Measurements from ENCODE around the gene ATP6AP1. TPM values are rescaled to one million over a fixed set of nuclear protein-coding genes. Genes with fewer than 3 reads are reported as not detected.

The ATP6AP1 gene
- total and polyA plus RNA-seq, 10 of the 15 experiments (the other 5 are each of a cell fraction or from before 2014, with no cell fraction given) = 4.5 to 56.4 (median 32.0) TPM

DNA sequence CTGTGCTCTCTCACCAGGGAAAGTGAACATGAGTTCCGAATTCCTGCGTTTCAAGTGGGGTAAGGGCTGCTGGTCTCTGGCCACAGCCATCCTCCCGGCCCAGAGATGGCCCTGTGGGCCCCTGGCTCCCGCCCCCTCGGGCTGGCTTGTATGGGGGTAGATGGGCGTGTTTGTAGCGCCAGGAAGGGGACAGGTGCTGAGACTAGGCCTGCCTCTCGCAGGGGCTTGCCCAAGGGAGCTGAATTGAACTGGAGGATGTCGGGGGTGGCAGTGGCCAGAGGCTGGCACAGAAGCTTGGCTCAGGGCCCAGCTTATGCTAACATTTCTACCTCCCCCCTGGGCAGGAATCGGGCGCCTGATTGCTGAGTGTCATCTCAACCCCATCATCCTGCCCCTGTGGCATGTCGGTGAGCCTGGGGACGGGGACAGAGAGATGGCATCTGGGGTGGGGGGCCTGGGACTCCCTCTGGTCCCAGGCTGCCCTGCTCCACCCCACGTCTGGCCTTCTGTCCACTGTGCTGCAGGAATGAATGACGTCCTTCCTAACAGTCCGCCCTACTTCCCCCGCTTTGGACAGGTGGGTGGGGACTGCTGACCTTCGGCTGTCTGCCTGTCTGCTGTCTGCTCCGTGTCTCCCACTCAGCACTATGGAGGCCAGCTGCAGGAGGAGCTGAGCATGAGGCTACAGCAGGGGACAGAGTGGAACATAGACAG is 8.6 kb upstream of the ATP6AP1 start (continued):
- TF ChIP-seq, protein P1, sequence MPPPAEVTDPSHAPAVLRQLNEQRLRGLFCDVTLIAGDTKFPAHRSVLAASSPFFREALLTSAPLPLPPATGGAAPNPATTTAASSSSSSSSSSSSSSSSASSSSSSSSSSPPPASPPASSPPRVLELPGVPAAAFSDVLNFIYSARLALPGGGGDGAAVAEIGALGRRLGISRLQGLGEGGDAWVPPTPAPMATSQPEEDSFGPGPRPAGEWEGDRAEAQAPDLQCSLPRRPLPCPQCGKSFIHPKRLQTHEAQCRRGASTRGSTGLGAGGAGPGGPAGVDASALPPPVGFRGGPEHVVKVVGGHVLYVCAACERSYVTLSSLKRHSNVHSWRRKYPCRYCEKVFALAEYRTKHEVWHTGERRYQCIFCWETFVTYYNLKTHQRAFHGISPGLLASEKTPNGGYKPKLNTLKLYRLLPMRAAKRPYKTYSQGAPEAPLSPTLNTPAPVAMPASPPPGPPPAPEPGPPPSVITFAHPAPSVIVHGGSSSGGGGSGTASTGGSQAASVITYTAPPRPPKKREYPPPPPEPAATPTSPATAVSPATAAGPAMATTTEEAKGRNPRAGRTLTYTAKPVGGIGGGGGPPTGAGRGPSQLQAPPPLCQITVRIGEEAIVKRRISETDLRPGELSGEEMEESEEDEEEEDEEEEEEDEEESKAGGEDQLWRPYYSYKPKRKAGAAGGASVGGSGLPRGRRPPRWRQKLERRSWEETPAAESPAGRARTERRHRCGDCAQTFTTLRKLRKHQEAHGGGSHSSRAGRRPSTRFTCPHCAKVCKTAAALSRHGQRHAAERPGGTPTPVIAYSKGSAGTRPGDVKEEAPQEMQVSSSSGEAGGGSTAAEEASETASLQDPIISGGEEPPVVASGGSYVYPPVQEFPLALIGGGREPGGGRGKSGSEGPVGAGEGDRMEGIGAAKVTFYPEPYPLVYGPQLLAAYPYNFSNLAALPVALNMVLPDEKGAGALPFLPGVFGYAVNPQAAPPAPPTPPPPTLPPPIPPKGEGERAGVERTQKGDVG (CRISPR knock-in tag; IDR thresholded peaks at IDR 0.05) = no peak
- TF ChIP-seq NFIC (IDR thresholded peaks at IDR 0.05; ENCODE audit: low read depth, low read length) = no peak

DNA sequence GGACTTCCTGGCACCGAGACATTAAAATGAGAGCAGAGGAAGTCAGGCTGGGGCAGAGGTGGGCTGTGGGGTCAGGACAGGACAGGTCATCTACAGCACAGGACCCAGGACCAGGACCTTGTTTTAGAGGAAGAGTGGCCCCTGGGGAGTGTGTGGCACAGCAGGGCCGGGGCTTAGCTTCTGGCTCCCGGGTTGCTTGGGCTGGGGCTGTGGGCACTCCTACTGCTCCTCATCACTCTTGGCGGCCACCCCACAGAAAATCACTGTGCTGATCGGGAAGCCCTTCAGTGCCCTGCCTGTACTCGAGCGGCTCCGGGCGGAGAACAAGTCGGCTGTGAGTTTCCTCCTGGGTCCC is 8.1 kb upstream of the ATP6AP1 start:
- in situ Hi-C loops (cut with MboI) (no loop called here), intact Hi-C loops (cut with micrococcal nuclease; ENCODE audit: unreplicated experiment) (loop anchor here (10.0 kb wide), 1 partner anchor 46 kb away; the partner anchor contains the start of genes EMD and FLNA)
- no peak overlapping the region for H2AFZ ChIP-seq (ENCODE audit: control insufficient read depth, low read depth, low read length)
- FAIRE-seq (no peak), ATAC-seq (no peak), DNase-seq (ENCODE audit: low read depth, low spot score) (no peak)
- ChIA-PET RAD21 (ENCODE audit: unreplicated experiment) (no interaction called here), POLR2A (no interaction called here), SMC1A (ENCODE audit: uncharacterized antibody, unreplicated experiment) (no interaction called here), CTCF (interaction anchor here (1.2 to 1.3 kb wide), 2 partner anchors 8 to 47 kb away, joined by 3 to 4 read pairs; no protein-coding TSS in a partner anchor)
- TF ChIP-seq, protein P2, sequence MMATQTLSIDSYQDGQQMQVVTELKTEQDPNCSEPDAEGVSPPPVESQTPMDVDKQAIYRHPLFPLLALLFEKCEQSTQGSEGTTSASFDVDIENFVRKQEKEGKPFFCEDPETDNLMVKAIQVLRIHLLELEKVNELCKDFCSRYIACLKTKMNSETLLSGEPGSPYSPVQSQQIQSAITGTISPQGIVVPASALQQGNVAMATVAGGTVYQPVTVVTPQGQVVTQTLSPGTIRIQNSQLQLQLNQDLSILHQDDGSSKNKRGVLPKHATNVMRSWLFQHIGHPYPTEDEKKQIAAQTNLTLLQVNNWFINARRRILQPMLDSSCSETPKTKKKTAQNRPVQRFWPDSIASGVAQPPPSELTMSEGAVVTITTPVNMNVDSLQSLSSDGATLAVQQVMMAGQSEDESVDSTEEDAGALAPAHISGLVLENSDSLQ (IDR thresholded peaks at IDR 0.05) = no peak
- no peak overlapping the region for H3K27ac ChIP-seq (ENCODE audit: control insufficient read depth, insufficient read depth)
- H3K4me3 ChIP-seq = no peak overlapping the region
- H3K4me1 ChIP-seq (ENCODE audit: control insufficient read depth, insufficient read depth, low read length) = no peaks in the 10 kb centered on the region
- H3K36me3 ChIP-seq (ENCODE audit: control insufficient read depth in 2 of 2, insufficient read depth in 2 of 2, low read length in 1 of 2) = no peaks in the 10 kb centered on the region
- H4K20me1 ChIP-seq (ENCODE audit: control insufficient read depth, insufficient read depth) = no peaks in the 10 kb centered on the region
- no peaks in the 10 kb centered on the region for H3K79me2 ChIP-seq (ENCODE audit: control insufficient read depth, insufficient read depth, low read length)
- no peaks in the 10 kb centered on the region; the same call in 2 of the 3 replicates for H3K9me3 ChIP-seq (replicated peaks; ENCODE audit: control insufficient read depth, insufficient read depth, low read length)
- no peaks in the 10 kb centered on the region for H3K27me3 ChIP-seq (replicated peaks in 1 of 2; ENCODE audit: control insufficient read depth in 2 of 2, insufficient read depth in 2 of 2, low read length in 1 of 2)
- 58% methylated on average over 10 of the region's 10 CpGs for WGBS (ENCODE audit: insufficient coverage, insufficient replicate concordance, low lambda C conversion rate, missing lambda C conversion rate)
- BruUV-seq (replicated peaks) = no TSS peak
- no peak overlapping the region for H3K9ac ChIP-seq (ENCODE audit: control insufficient read depth, insufficient read depth, low read length)
- H3K4me2 ChIP-seq (ENCODE audit: control insufficient read depth, insufficient read depth) = no peak overlapping the region

Data from GM12878 (cell line).